IMR-90 (cell line): ENCODE results near the gene EPGN. TPM values are rescaled to one million over a fixed set of nuclear protein-coding genes. Genes with fewer than 3 reads are reported as not detected.

Experiments used
- ATAC-seq: fragments of 200-7000 bp; cut with Tn5 transposase; 2 replicates; pipeline ENCODE4 v1.9.1; 2020; ENCODE audit warnings: low read depth, mild to moderate bottlenecking, moderate library complexity
- BruUV-seq: library from RNA; stranded (reverse); fragments of 400-500 nt; replicated peaks from 2 replicates; lab custom pipeline; 2021; lab: Mats Ljungman, UMichigan
- CTCF ChIA-PET: fragments of 300-600 bp; formaldehyde crosslinking; extraction: SDS; loops from one replicate; lab custom pipeline; 2021; ENCODE audit warnings: antibody characterized with exemption; lab: Yijun Ruan, JAX
- POLR2A ChIA-PET: fragments of 300-600 bp; sonication (Branson Sonifier 250); formaldehyde crosslinking; loops from one replicate; lab custom pipeline; 2022; ENCODE audit warnings: antibody characterized with exemption; ENCODE audit not compliant: unreplicated experiment; lab: Charles Lee
- DNase-seq: peaks from one replicate; pipeline ENCODE4 v3.0.0; 2013
- H2AFZ ChIP-seq: replicated peaks from 2 replicates; pipeline ENCODE3; 2013; ENCODE audit warnings: low read length, mild to moderate bottlenecking; ENCODE audit not compliant: poor library complexity
- H2AK5ac ChIP-seq: 2 replicates; pipeline ENCODE4 v1.6.1; 2013; ENCODE audit warnings: low read depth, low read length, inconsistent platforms
- H2AK9ac ChIP-seq: replicated peaks from 2 replicates; pipeline ENCODE3; 2013; ENCODE audit warnings: mild to moderate bottlenecking, low read depth, low read length, moderate library complexity; ENCODE audit not compliant: poor library complexity
- H2BK120ac ChIP-seq: 2 replicates; pipeline ENCODE4 v1.6.1; 2013; ENCODE audit warnings: low read depth, low read length, inconsistent platforms
- H2BK15ac ChIP-seq: 3 replicates; pipeline ENCODE4 v1.6.1; 2013; ENCODE audit warnings: low read depth, low read length, inconsistent platforms
- H2BK20ac ChIP-seq: 2 replicates; pipeline ENCODE4 v1.6.1; 2013; ENCODE audit warnings: low read depth, mild to moderate bottlenecking, inconsistent platforms, low read length, moderate library complexity
- H2BK5ac ChIP-seq: 2 replicates; pipeline ENCODE4 v1.6.1; 2013; ENCODE audit warnings: mild to moderate bottlenecking, low read depth, low read length, inconsistent platforms; ENCODE audit not compliant: poor library complexity, severe bottlenecking
- H3K14ac ChIP-seq: replicated peaks from 2 replicates; pipeline ENCODE4 v1.6.1; 2013; ENCODE audit warnings: low read depth, low read length, inconsistent platforms
- H3K18ac ChIP-seq: 2 replicates; pipeline ENCODE4 v1.6.1; 2013; ENCODE audit warnings: low read depth, low read length, control low read depth
- H3K23ac ChIP-seq: 2 replicates; pipeline ENCODE4 v1.6.1; 2013; ENCODE audit warnings: low read depth, low read length, inconsistent platforms
- H3K27ac ChIP-seq: 2 replicates; pipeline ENCODE4 v1.5.1; 2013; ENCODE audit warnings: mild to moderate bottlenecking, control low read depth, low read length; ENCODE audit not compliant: insufficient read depth
- H3K27me3 ChIP-seq: 2 replicates; pipeline ENCODE4 v1.6.1; 2013; ENCODE audit warnings: low read length; ENCODE audit not compliant: control insufficient read depth, insufficient read depth
- H3K36me3 ChIP-seq: 2 replicates; pipeline ENCODE4 v1.6.1; 2013; ENCODE audit warnings: low read length, mixed read lengths; ENCODE audit not compliant: control insufficient read depth, insufficient read depth
- H3K4ac ChIP-seq: 2 replicates; pipeline ENCODE4 v1.6.1; 2013; ENCODE audit warnings: low read depth, low read length, inconsistent platforms
- H3K4me1 ChIP-seq: 2 replicates; pipeline ENCODE4 v1.6.1; 2013; ENCODE audit warnings: low read length, mixed read lengths; ENCODE audit not compliant: control insufficient read depth, insufficient read depth
- H3K4me2 ChIP-seq: 2 replicates; pipeline ENCODE4 v1.6.1; 2013; ENCODE audit warnings: low read depth, mild to moderate bottlenecking, control low read depth, low read length, moderate library complexity
- H3K4me3 ChIP-seq: 2 replicates; pipeline ENCODE4 v1.5.1; 2013; ENCODE audit warnings: low read depth, mild to moderate bottlenecking, control low read depth, low read length, moderate library complexity; ENCODE audit not compliant: insufficient read depth
- H3K56ac ChIP-seq: 2 replicates; pipeline ENCODE4 v1.6.1; 2013; ENCODE audit warnings: low read length, inconsistent platforms; ENCODE audit not compliant: insufficient read depth; ENCODE audit errors: extremely low read depth
- H3K79me1 ChIP-seq, 2 experiments: 2 replicates each; pipeline ENCODE4 v1.6.1; 2013; ENCODE audit warnings: low read length in 2 of 2, inconsistent platforms in 1 of 2, low read depth in 1 of 2
- H3K9ac ChIP-seq: 2 replicates; pipeline ENCODE4 v1.6.1; 2013; ENCODE audit warnings: low read depth, low read length, control low read depth
- H3K9me1 ChIP-seq: 2 replicates; pipeline ENCODE4 v1.6.1; 2013; ENCODE audit warnings: low read length, inconsistent platforms; ENCODE audit not compliant: insufficient read depth
- H3K9me3 ChIP-seq: 2 replicates; pipeline ENCODE4 v1.6.1; 2013; ENCODE audit warnings: low read length; ENCODE audit not compliant: control insufficient read depth, insufficient read depth
- H4K20me1 ChIP-seq: 2 replicates; pipeline ENCODE4 v1.6.1; 2013; ENCODE audit warnings: low read length, inconsistent platforms; ENCODE audit not compliant: insufficient read depth
- H4K5ac ChIP-seq: 2 replicates; pipeline ENCODE4 v1.6.1; 2013; ENCODE audit warnings: mild to moderate bottlenecking, low read depth, low read length, control low read depth
- H4K8ac ChIP-seq, 2 experiments: 2 replicates each; pipeline ENCODE4 v1.6.1; 2013; ENCODE audit warnings: low read depth in 2 of 2, low read length in 2 of 2, control low read depth in 1 of 2, inconsistent platforms in 1 of 2
- H4K91ac ChIP-seq: 2 replicates; pipeline ENCODE4 v1.6.1; 2013; ENCODE audit warnings: low read depth, low read length, inconsistent platforms; ENCODE audit not compliant: insufficient read depth
- BHLHE40 ChIP-seq: fragments of 150-350 bp; IDR thresholded peaks from 2 replicates; pipeline ENCODE4 v1.6.1; 2016; ENCODE audit warnings: mild to moderate bottlenecking, low read depth, low read length
- CEBPB ChIP-seq: IDR thresholded peaks from 2 replicates; pipeline ENCODE4 v1.6.1; 2012; ENCODE audit warnings: low read depth, low read length, improper control_type of control experiment
- CHD1 ChIP-seq: IDR thresholded peaks from 2 replicates; pipeline ENCODE4 v1.6.1; 2012; ENCODE audit warnings: low read depth, low read length, improper control_type of control experiment
- CTCF ChIP-seq: conservative IDR thresholded peaks from 2 replicates; pipeline ENCODE4 v1.5.1; 2012; ENCODE audit warnings: mild to moderate bottlenecking, low read depth, low read length, improper control_type of control experiment
- ELK1 ChIP-seq: fragments of 150-350 bp; IDR thresholded peaks from 2 replicates; pipeline ENCODE4 v1.6.1; 2016; ENCODE audit warnings: low read depth, mild to moderate bottlenecking, low read length, moderate library complexity, borderline replicate concordance
- FOS ChIP-seq: fragments of 150-350 bp; IDR thresholded peaks from 2 replicates; pipeline ENCODE4 v1.6.1; 2016; ENCODE audit warnings: low read depth, low read length
- MAFK ChIP-seq: IDR thresholded peaks from 2 replicates; pipeline ENCODE4 v1.6.1; 2012; ENCODE audit warnings: low read depth, low read length, improper control_type of control experiment
- MAZ ChIP-seq: IDR thresholded peaks from 2 replicates; pipeline ENCODE4 v1.6.1; 2012; ENCODE audit warnings: low read depth, mild to moderate bottlenecking, low read length, improper control_type of control experiment, moderate library complexity, borderline replicate concordance
- MXI1 ChIP-seq: IDR thresholded peaks from 2 replicates; pipeline ENCODE4 v1.6.1; 2012; ENCODE audit warnings: low read depth, mild to moderate bottlenecking, low read length, moderate library complexity, borderline replicate concordance
- NFE2L2 ChIP-seq: fragments of 150-350 bp; IDR thresholded peaks from 2 replicates; pipeline ENCODE4 v1.6.1; 2016; ENCODE audit warnings: low read depth, mild to moderate bottlenecking, low read length
- POLR2A ChIP-seq: IDR thresholded peaks from 2 replicates; pipeline ENCODE4 v1.6.1; 2012; ENCODE audit warnings: mild to moderate bottlenecking, low read depth, low read length
- RAD21 ChIP-seq: IDR thresholded peaks from 2 replicates; pipeline ENCODE4 v1.6.1; 2012; ENCODE audit warnings: low read length, improper control_type of control experiment
- RCOR1 ChIP-seq: IDR thresholded peaks from 2 replicates; pipeline ENCODE4 v1.6.1; 2012; ENCODE audit warnings: mild to moderate bottlenecking, low read length, improper control_type of control experiment; ENCODE audit not compliant: insufficient replicate concordance
- RFX5 ChIP-seq: IDR thresholded peaks from 2 replicates; pipeline ENCODE4 v1.8.0; 2012; ENCODE audit warnings: low read depth, mild to moderate bottlenecking, low read length, moderate library complexity
- SMC3 ChIP-seq: fragments of 150-350 bp; IDR thresholded peaks from 2 replicates; pipeline ENCODE4 v1.6.1; 2016; ENCODE audit warnings: low read depth, mild to moderate bottlenecking, antibody characterized with exemption, low read length, moderate library complexity
- USF2 ChIP-seq: fragments of 150-350 bp; IDR thresholded peaks from 2 replicates; pipeline ENCODE4 v1.6.1; 2017; ENCODE audit warnings: mild to moderate bottlenecking, antibody characterized with exemption, low read length, low read depth
- WGBS, 2 experiments: methylation state at CpG; one replicate each; pipeline versions ENCODE4 v1.1.5 to v1.1.7; 2013; ENCODE audit warnings: missing lambda C conversion rate in 2 of 2; ENCODE audit not compliant: insufficient read length in 1 of 2; ENCODE audit errors: extremely low coverage in 2 of 2; 5-methylcytosine and 5-hydroxymethylcytosine counted together
- dilution Hi-C: fragments of 300-500 bp; cut with HindIII; formaldehyde crosslinking; loops from one replicate; pipeline ENCODE4 v1.14.3; 2018; ENCODE audit warnings: low sequenced_read_pairs; ENCODE audit not compliant: unreplicated experiment
- in situ Hi-C: fragments of 300-500 bp; cut with MboI; formaldehyde crosslinking; loops from 3 replicates; pipeline ENCODE4 v1.14.3; 2019; ENCODE audit warnings: low sequenced_read_pairs, inconsistent platforms, mixed read lengths
- intact Hi-C: fragments of 100-400 bp; cut with micrococcal nuclease; formaldehyde crosslinking; loops from 2 replicates; pipeline ENCODE4 v1.10.0; 2022
- polyA plus RNA-seq, 3 experiments: library from polyadenylated mRNA; depleted of rRNA; stranded (reverse); fragments of >200 nt; gene quantifications; 2 replicates each; pipeline ENCODE4 v1.2.3, GENCODE V29; 2012; ENCODE audit warnings: low replicate concordance in 1 of 3
- total RNA-seq: library from RNA; depleted of rRNA; stranded (reverse); fragments of >200 nt; gene quantifications from 2 replicates; pipeline ENCODE4 v1.2.3, GENCODE V29; 2012

EPGN gene
- total and polyA plus RNA-seq, 2 of the 4 experiments (the other 2 are of a cell fraction) = 0.18 TPM; not detected in 1

- H3K4me1 ChIP-seq = no peaks in the 10 kb centered on the region
- H4K8ac ChIP-seq = no peak overlapping the region
- DNase-seq = no peak
- no peak overlapping the region for H2BK15ac ChIP-seq
- intact Hi-C loops = no loop called here
- no peaks in the 10 kb centered on the region; the same call in 1 of the 2 replicates for H3K9me1 ChIP-seq
- no peaks in the 10 kb centered on the region for H3K9me3 ChIP-seq
- no peak for ATAC-seq
- no peak overlapping the region for H3K4me3 ChIP-seq
- CTCF ChIA-PET = no interaction called here
- H3K79me1 ChIP-seq = no peaks in the 10 kb centered on the region
- BruUV-seq = no TSS peak
- H2AK9ac ChIP-seq = no peak overlapping the region
- H2BK120ac ChIP-seq = no peak overlapping the region
- H3K27me3 ChIP-seq = no peaks in the 10 kb centered on the region
- no peak overlapping the region for H2AFZ ChIP-seq
- H2AK5ac ChIP-seq = no peak overlapping the region
- no peaks in the 10 kb centered on the region for H4K20me1 ChIP-seq
- POLR2A ChIA-PET = no interaction called here
- no CpG with 5 or more reads among the region's 2 CpGs for WGBS, 2 experiments
- no peak overlapping the region for H2BK20ac ChIP-seq
- no peak overlapping the region for H3K23ac ChIP-seq
- H3K14ac ChIP-seq = no peak overlapping the region
- no peak overlapping the region for H3K4ac ChIP-seq
- H3K18ac ChIP-seq = no peak overlapping the region
- no peak overlapping the region for H4K5ac ChIP-seq
- H3K27ac ChIP-seq = no peak overlapping the region
- no peak overlapping the region for H3K9ac ChIP-seq
- H3K56ac ChIP-seq = no peak overlapping the region
- dilution Hi-C loops = no loop called here
- no peak for TF ChIP-seq ELK1
- TF ChIP-seq NFE2L2 = no peak
- no peak for TF ChIP-seq BHLHE40
- TF ChIP-seq CEBPB = no peak
- TF ChIP-seq POLR2A = no peak
- TF ChIP-seq MXI1 = no peak
- TF ChIP-seq CHD1 = no peak
- no peak for TF ChIP-seq RAD21
- no peak for TF ChIP-seq MAFK
- no peak for TF ChIP-seq CTCF
- TF ChIP-seq SMC3 = no peak
- TF ChIP-seq USF2 = no peak
- no peak for TF ChIP-seq RFX5
- TF ChIP-seq FOS = no peak
- TF ChIP-seq MAZ = no peak
- TF ChIP-seq RCOR1 = no peak
- in situ Hi-C loops = loop anchor here (10.0 to 25.0 kb wide), 2 partner anchors 484 to 1156 kb away; no protein-coding TSS in a partner anchor
- H4K91ac ChIP-seq = no peak overlapping the region
- no peak overlapping the region for H3K4me2 ChIP-seq
- H2BK5ac ChIP-seq = no peak overlapping the region
- H3K36me3 ChIP-seq = no peaks in the 10 kb centered on the region
These were observed 23.0 kb downstream of the EPGN start for GRCh38 chr4:74331252-74331651.
